Natural killer cell treated with Interleukin-12 subunit alpha and Interleukin-12 subunit beta and Interleukin-15 and Interleukin-18, amount 100 ng/mL, for 72 hours (primary cell): Measurements from ENCODE around the gene NHERF2. TPM values are rescaled to one million over a fixed set of nuclear protein-coding genes. Genes with fewer than 3 reads are reported as not detected.

Experiments
- total RNA-seq, 2 donors: library from RNA; stranded (reverse); gene quantifications; one replicate each; pipeline ENCODE4 v1.2.3, GENCODE V29; 2022

The NHERF2 gene
- total RNA-seq, 2 donors from 2014 or later: 3.8 to 4.5 TPM

Other genes starting within 250 kb of the NHERF2 start
- 10 to 100 TPM; 26.9 to 30.1 TPM for gene SPSB3, start 244.3 kb upstream of the NHERF2 start, total RNA-seq
- 10 to 100 TPM; 47.9 to 81.8 TPM for gene NUBP2, start 243.9 kb upstream of the NHERF2 start, total RNA-seq
- gene IGFALS, start 233.2 kb upstream of the NHERF2 start, total RNA-seq: under 1 TPM in 1 of 2 donors, not detected in 1; 0.12 TPM
- 10 to 100 TPM; 39.5 to 47.5 TPM for gene HAGH, start 200.1 kb upstream of the NHERF2 start, total RNA-seq
- 10 to 100 TPM; 13.9 to 14.5 TPM for gene FAHD1, start 199.7 kb upstream of the NHERF2 start, total RNA-seq
- gene MEIOB, start 154.7 kb upstream of the NHERF2 start, total RNA-seq: not detected
- gene HS3ST6, start 108.5 kb upstream of the NHERF2 start, total RNA-seq: not detected
- gene MSRB1, start 83.7 kb upstream of the NHERF2 start, total RNA-seq: 10 to 100 TPM; 24.3 to 24.7 TPM
- 1 to 10 TPM in 1 of 2 donors, not detected in 1; 1.5 TPM for gene RPL3L, start 72.2 kb upstream of the NHERF2 start, total RNA-seq
- 100 to 1,000 TPM in 1 of 2 donors, 10 to 100 TPM in 1; 95.0 to 103 TPM for gene NDUFB10, start 67.4 kb upstream of the NHERF2 start, total RNA-seq
- gene RPS2, start 62.1 kb upstream of the NHERF2 start, total RNA-seq: 1,000 to 10,000 TPM; 2,056 to 2,952 TPM
- not detected for gene RNF151, start 60.0 kb upstream of the NHERF2 start, total RNA-seq
- 10 to 100 TPM; 39.3 to 78.3 TPM for gene TBL3, start 54.8 kb upstream of the NHERF2 start, total RNA-seq
- gene NOXO1, start 45.4 kb upstream of the NHERF2 start, total RNA-seq: not detected
- gene GFER, start 42.7 kb upstream of the NHERF2 start, total RNA-seq: 10 to 100 TPM; 31.9 to 41.7 TPM
- 10 to 100 TPM; 21.3 to 43.6 TPM for gene SYNGR3, start 36.9 kb upstream of the NHERF2 start, total RNA-seq
- gene ZNF598, start 17.1 kb upstream of the NHERF2 start, total RNA-seq: 100 to 1,000 TPM in 1 of 2 donors, 10 to 100 TPM in 1; 83.1 to 163 TPM
- gene NPW, start 7.1 kb upstream of the NHERF2 start, total RNA-seq: 1 to 10 TPM; 1.5 to 3.5 TPM
- gene NTHL1, start 20.9 kb downstream of the NHERF2 start, total RNA-seq: 10 to 100 TPM; 12.6 to 40.9 TPM
- 100 to 1,000 TPM; 106 to 155 TPM for gene TSC2, start 21.1 kb downstream of the NHERF2 start, total RNA-seq
- 100 to 1,000 TPM in 1 of 2 donors, 10 to 100 TPM in 1; 66.4 to 145 TPM for gene PKD1, start 109.0 kb downstream of the NHERF2 start, total RNA-seq
- gene RAB26, start 121.7 kb downstream of the NHERF2 start, total RNA-seq: under 1 TPM in 1 of 2 donors, not detected in 1; 0.89 TPM
- gene TRAF7, start 128.9 kb downstream of the NHERF2 start, total RNA-seq: 10 to 100 TPM; 69.0 to 91.7 TPM
- under 1 TPM; 0.14 to 0.26 TPM for gene CASKIN1, start 169.7 kb downstream of the NHERF2 start, total RNA-seq
- 10 to 100 TPM; 31.2 to 68.9 TPM for gene MLST8, start 178.6 kb downstream of the NHERF2 start, total RNA-seq
- gene BRICD5, start 184.0 kb downstream of the NHERF2 start, total RNA-seq: 10 to 100 TPM in 1 of 2 donors, 1 to 10 TPM in 1; 6.2 to 23.7 TPM
- 10 to 100 TPM; 18.8 to 39.8 TPM for gene PGP, start 187.9 kb downstream of the NHERF2 start, total RNA-seq
- gene E4F1, start 196.7 kb downstream of the NHERF2 start, total RNA-seq: 10 to 100 TPM; 27.5 to 51.8 TPM
- gene DNASE1L2, start 209.5 kb downstream of the NHERF2 start, total RNA-seq: 1 to 10 TPM in 1 of 2 donors, under 1 TPM in 1; 0.88 to 3.5 TPM
- gene ECI1, start 224.7 kb downstream of the NHERF2 start, total RNA-seq: 10 to 100 TPM; 29.1 to 51.1 TPM
- 100 to 1,000 TPM; 256 to 334 TPM for gene RNPS1, start 241.2 kb downstream of the NHERF2 start, total RNA-seq